GM19372 (cell line): ENCODE data around the gene SPEM3.

Experiments
- ATAC-seq: cut with Tn5 transposase; IDR thresholded peaks from one replicate; pipeline ENCODE4 v1.9.1; 2021; ENCODE audit warnings: mild to moderate bottlenecking, low read depth, moderate library complexity; ENCODE audit not compliant: unreplicated experiment

SPEM3 gene

GRCh38 chr17:7440113-7440833 lies 11.6 kb downstream of the SPEM3 start:
- ATAC-seq: no peak

- no peak for ATAC-seq
Observed at GRCh38 chr17:7440834-7441195, 12.2 kb downstream of the SPEM3 start.

GRCh38 chr17:7441266-7441665 lies 12.6 kb downstream of the SPEM3 start:
- ATAC-seq: no peak

- no peak for ATAC-seq
Observed at GRCh38 chr17:7442142-7442541, 13.5 kb downstream of the SPEM3 start.

GRCh38 chr17:7443499-7444485 lies 15.1 kb downstream of the SPEM3 start:
- no peak for ATAC-seq

GRCh38 chr17:7444682-7445618 lies 16.3 kb downstream of the SPEM3 start, which contains the start of gene CHRNB1:
Gene CHRNB1, plus strand, starts transcription at chr17:7445061. Its CDS starts 67 bp downstream, at chr17:7445128.
- no peak for ATAC-seq

GRCh38 chr17:7445619-7445968 lies 16.9 kb downstream of the SPEM3 start:
- no peak for ATAC-seq

GRCh38 chr17:7448461-7448860 lies 19.8 kb downstream of the SPEM3 start:
- ATAC-seq: no peak

GRCh38 chr17:7459961-7460545 lies 31.4 kb downstream of the SPEM3 start:
- ATAC-seq: no peak

- no peak for ATAC-seq
Observed at GRCh38 chr17:7460850-7461660, 32.4 kb downstream of the SPEM3 start.

GRCh38 chr17:7462474-7463371 lies 34.1 kb downstream of the SPEM3 start:
- no peak for ATAC-seq

- ATAC-seq: no peak
Observed at GRCh38 chr17:7463372-7463846, 34.8 kb downstream of the SPEM3 start.

GRCh38 chr17:7464081-7464480 lies 35.4 kb downstream of the SPEM3 start:
- ATAC-seq: no peak

GRCh38 chr17:7465597-7466275 lies 37.1 kb downstream of the SPEM3 start:
- no peak for ATAC-seq

- ATAC-seq: no peak
Observed at GRCh38 chr17:7466318-7466638, 37.6 kb downstream of the SPEM3 start.

- no peak for ATAC-seq
Observed at GRCh38 chr17:7466639-7467341, 38.1 kb downstream of the SPEM3 start.

- no peak for ATAC-seq
Observed at GRCh38 chr17:7467498-7467897, 38.8 kb downstream of the SPEM3 start.
